HG03354 (cell line): ENCODE results near the gene TIGAR.

ENCODE experiments used
- ATAC-seq: cut with Tn5 transposase; IDR thresholded peaks from one replicate; pipeline ENCODE4 v1.9.1; 2021; ENCODE audit warnings: mild to moderate bottlenecking; ENCODE audit not compliant: unreplicated experiment, poor library complexity, severe bottlenecking

TIGAR gene

GRCh38 chr12:4300883-4301282 lies 20.1 kb upstream of the TIGAR start:
- no peak for ATAC-seq

- no peak for ATAC-seq
These were observed 19.0 kb upstream of the TIGAR start for GRCh38 chr12:4301932-4302501.

- ATAC-seq, result no peak
These were observed 18.1 kb upstream of the TIGAR start for GRCh38 chr12:4302881-4303280.

GRCh38 chr12:4303750-4304149 lies 17.3 kb upstream of the TIGAR start:
- ATAC-seq, result no peak

GRCh38 chr12:4307593-4308333 lies 13.2 kb upstream of the TIGAR start:
- ATAC-seq, result no peak

GRCh38 chr12:4308334-4308950 lies 12.6 kb upstream of the TIGAR start:
- ATAC-seq, result no peak

- ATAC-seq, result no peak
These were observed 9.2 kb upstream of the TIGAR start for GRCh38 chr12:4311776-4312175.

- ATAC-seq, result no peak
These were observed 8.8 kb upstream of the TIGAR start for GRCh38 chr12:4312251-4312650.

GRCh38 chr12:4320497-4320852 lies 538 bp upstream of the TIGAR start:
- ATAC-seq, result peak; percentile 49

- ATAC-seq, result no peak
These were observed 1.7 kb downstream of the TIGAR start for GRCh38 chr12:4322726-4323125.

- no peak for ATAC-seq
These were observed 2.4 kb downstream of the TIGAR start for GRCh38 chr12:4323396-4323795.

- ATAC-seq, result no peak
These were observed 3.4 kb downstream of the TIGAR start for GRCh38 chr12:4324366-4324765.

GRCh38 chr12:4325966-4326365 lies 5.0 kb downstream of the TIGAR start:
- no peak for ATAC-seq

- ATAC-seq, result no peak
These were observed 6.3 kb downstream of the TIGAR start for GRCh38 chr12:4327293-4327692.

GRCh38 chr12:4330203-4330602 lies 9.2 kb downstream of the TIGAR start:
- no peak for ATAC-seq

GRCh38 chr12:4331221-4331620 lies 10.2 kb downstream of the TIGAR start:
- no peak for ATAC-seq

GRCh38 chr12:4331842-4332241 lies 10.8 kb downstream of the TIGAR start:
- no peak for ATAC-seq

- no peak for ATAC-seq
These were observed 25.9 kb downstream of the TIGAR start for GRCh38 chr12:4346931-4347330.

GRCh38 chr12:4353785-4354208 lies 32.8 kb downstream of the TIGAR start:
- no peak for ATAC-seq

- no peak for ATAC-seq
These were observed 34.4 kb downstream of the TIGAR start for GRCh38 chr12:4355156-4356040.

- ATAC-seq, result no peak
These were observed 35.0 kb downstream of the TIGAR start for GRCh38 chr12:4356041-4356327.
